ENCODE results near the gene CEACAM7. TPM values are rescaled to one million over a fixed set of nuclear protein-coding genes. Genes with fewer than 3 reads are reported as not detected.

CEACAM7 gene
- total RNA-seq, 1 experiment from 2014 or later = not detected

DNA sequence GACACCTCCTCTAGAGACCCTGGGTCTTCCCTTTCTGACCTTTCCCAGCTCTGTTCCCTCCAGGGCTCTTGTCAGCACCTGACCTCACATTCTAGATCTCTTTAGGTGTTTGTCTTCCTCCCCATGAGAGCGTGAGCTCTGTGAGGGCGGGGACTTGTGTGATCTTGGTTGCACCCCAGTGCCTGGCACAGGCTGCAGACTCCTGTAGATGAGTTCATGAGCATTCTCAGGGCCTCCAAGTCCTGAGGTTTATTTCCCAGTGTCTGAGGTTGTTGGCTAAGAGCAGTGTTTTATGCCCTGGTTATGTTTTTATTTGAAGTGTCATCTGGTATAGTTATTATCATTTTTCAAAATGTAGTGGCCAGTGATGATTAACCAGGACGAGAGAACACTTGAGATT, 61.8 kb downstream of the CEACAM7 start:
- Histone ChIP-seq H4K91ac (ENCODE audit: insufficient read length, low read depth, low read length) (no peak overlapping the region), H2BK5ac (ENCODE audit: insufficient read length, low read length) (no peak overlapping the region), H3K4me1 (ENCODE audit: insufficient read depth, low read length) (no peaks in the 10 kb centered on the region), H2BK15ac (ENCODE audit: low read depth, low read length) (no peak overlapping the region), H3K23ac (ENCODE audit: insufficient read length, low read depth, low read length) (no peak overlapping the region), H3K9me3 (ENCODE audit: control insufficient read depth, low read depth, low read length) (peaks cover 63% of the 10 kb centered on the region), H2BK20ac (ENCODE audit: low read depth, low read length, poor library complexity, severe bottlenecking) (no peak overlapping the region), H3K9ac (ENCODE audit: extremely low read depth, insufficient read length, low read length) (no peak overlapping the region), H2AK5ac (ENCODE audit: insufficient read length, low read length) (no peak overlapping the region), H3K27ac (ENCODE audit: insufficient read length, low read depth, low read length) (no peak overlapping the region), H4K8ac (replicated peaks; ENCODE audit: insufficient read length, low read depth, low read length) (no peak overlapping the region), H3K79me1 (ENCODE audit: insufficient read depth, low read depth, low read length, poor library complexity, severe bottlenecking) (no peaks in the 10 kb centered on the region), H2BK120ac (ENCODE audit: low read depth, low read length, poor library complexity, severe bottlenecking) (no peak overlapping the region), H2AFZ (ENCODE audit: low read length) (no peak overlapping the region), H3K14ac (ENCODE audit: insufficient read depth, low read length) (no peak overlapping the region), H3T11ph (ENCODE audit: low read length) (no peak overlapping the region), H3K79me2 (ENCODE audit: insufficient read depth, low read length) (no peaks in the 10 kb centered on the region), H3K4me2 (ENCODE audit: insufficient read depth, insufficient read length, low read length) (no peak overlapping the region), H3K56ac (ENCODE audit: insufficient read length, low read depth, low read length) (no peak overlapping the region), H4K5ac (ENCODE audit: insufficient read length, low read depth, low read length) (no peak overlapping the region), H3K18ac (ENCODE audit: insufficient read length, low read depth, low read length) (no peak overlapping the region), H3K23me2 (ENCODE audit: insufficient read length, low read depth, low read length, poor library complexity, severe bottlenecking) (no peaks in the 10 kb centered on the region), H3K27me3 (ENCODE audit: insufficient read depth, low read length) (no peaks in the 10 kb centered on the region), H2BK12ac (ENCODE audit: insufficient read length, low read depth, low read length) (no peak overlapping the region), H4K20me1 (ENCODE audit: control insufficient read depth, insufficient read depth, insufficient read length) (no peaks in the 10 kb centered on the region), H3K4ac (ENCODE audit: low read depth, low read length) (no peak overlapping the region)
- Mint-ChIP-seq H3K36me3 (ENCODE audit: insufficient read depth in 1 of 3, low read depth in 3 of 3) (peaks cover 4 to 19% (median 8%) of the 10 kb centered on the region in 3 experiments; a peak in 6 of 7 replicates), H3K27me3 (ENCODE audit: low read depth) (peaks cover 4% of the 10 kb centered on the region), H3K4me3 (no peak overlapping the region), H3K9me3 (peaks cover 89 to 98% of the 10 kb centered on the region in 2 experiments), H3K27ac (no peak overlapping the region), H3K4me1 (no peaks in the 10 kb centered on the region)
- TF ChIP-seq, protein P1, sequence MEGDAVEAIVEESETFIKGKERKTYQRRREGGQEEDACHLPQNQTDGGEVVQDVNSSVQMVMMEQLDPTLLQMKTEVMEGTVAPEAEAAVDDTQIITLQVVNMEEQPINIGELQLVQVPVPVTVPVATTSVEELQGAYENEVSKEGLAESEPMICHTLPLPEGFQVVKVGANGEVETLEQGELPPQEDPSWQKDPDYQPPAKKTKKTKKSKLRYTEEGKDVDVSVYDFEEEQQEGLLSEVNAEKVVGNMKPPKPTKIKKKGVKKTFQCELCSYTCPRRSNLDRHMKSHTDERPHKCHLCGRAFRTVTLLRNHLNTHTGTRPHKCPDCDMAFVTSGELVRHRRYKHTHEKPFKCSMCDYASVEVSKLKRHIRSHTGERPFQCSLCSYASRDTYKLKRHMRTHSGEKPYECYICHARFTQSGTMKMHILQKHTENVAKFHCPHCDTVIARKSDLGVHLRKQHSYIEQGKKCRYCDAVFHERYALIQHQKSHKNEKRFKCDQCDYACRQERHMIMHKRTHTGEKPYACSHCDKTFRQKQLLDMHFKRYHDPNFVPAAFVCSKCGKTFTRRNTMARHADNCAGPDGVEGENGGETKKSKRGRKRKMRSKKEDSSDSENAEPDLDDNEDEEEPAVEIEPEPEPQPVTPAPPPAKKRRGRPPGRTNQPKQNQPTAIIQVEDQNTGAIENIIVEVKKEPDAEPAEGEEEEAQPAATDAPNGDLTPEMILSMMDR (conservative IDR thresholded peaks at IDR 0.05) = no peak
- DNase-seq = no peak
- WGBS (ENCODE audit: extremely low coverage, insufficient read length, low lambda C conversion rate) = no CpG with 5 or more reads among the region's 3 CpGs
